Activated CD4-positive, CD25-positive, alpha-beta regulatory T cell treated with anti-CD3 and anti-CD28 coated beads, Interleukin-2, amount 50 U/mL, for 24 hours (primary cell): ENCODE results near the gene SMOC2.

Experiments
- ATAC-seq, 2 donors: fragments of 150-1000 bp; cut with Tn5 transposase; one replicate each; pipeline ENCODE4 v1.10.0; 2021; ENCODE audit warnings: mild to moderate bottlenecking in 1 of 2, moderate library complexity in 1 of 2

Gene SMOC2

DNA sequence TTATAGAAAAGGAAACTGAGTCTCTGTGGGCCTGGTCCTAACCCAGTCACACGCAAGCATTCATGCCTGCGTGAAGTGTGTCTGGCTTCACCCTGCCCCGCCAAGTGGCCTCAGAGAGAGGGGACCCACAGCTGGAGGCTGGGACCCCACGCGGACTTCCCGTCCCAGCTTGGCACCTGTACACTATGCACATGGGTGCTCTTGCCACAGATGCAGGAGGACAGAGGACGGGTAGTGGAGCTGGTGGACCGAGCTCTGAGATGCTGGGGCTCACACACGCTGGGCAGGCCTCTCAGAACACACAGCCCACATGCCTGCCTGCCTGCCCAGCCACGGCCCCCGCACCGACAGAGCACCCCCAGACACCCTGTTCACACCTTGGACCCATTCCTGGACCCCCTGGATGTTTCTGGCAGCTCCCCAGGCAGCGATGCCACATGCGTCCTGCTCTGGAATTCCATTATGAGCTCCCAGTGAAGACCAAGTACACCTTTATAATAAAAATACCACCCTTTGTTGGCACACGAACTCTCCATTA lies 24.9 kb upstream of the SMOC2 start:
- peak in 1 of 2 donors; percentile 15 for ATAC-seq

DNA sequence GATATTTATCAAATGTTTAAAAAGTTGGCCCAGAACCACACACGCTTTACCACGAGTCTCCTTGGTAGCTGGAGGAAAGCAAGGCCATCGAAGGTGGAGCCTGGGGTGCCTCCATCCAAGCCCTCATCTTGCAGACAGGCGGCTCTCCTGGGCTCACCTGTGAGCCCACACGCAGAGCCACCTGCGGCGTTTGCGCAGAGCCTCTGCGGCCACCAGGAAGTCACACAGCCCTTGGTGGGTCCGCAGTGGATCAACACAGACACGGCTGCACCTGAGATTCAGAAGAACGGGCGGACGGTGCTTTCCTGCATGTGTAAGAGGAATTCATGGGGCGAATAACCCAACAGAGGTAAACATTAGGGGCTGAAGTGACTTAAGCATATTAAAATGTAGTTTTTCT lies 24.5 kb upstream of the SMOC2 start:
- no peak for ATAC-seq

DNA sequence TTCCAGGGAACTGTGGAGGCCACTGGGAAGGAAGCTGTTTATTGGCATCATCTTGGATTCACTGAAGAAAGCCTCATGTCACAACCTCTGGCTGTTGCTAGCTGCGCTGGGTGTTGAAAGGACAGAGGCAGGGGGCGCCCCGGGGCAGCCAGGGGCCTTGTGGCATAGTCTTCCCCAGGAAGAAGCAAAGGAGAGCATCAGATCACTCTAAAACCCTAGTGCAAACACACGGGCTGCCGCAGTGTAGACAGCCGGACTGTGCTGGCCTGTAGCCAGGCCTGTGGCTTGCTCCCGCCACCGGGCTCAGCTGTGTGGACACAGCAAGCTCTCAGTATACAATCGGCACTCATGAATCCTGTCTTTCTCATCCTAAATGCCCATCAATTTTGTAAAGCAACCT lies 23.8 kb upstream of the SMOC2 start:
- no peak for ATAC-seq

DNA sequence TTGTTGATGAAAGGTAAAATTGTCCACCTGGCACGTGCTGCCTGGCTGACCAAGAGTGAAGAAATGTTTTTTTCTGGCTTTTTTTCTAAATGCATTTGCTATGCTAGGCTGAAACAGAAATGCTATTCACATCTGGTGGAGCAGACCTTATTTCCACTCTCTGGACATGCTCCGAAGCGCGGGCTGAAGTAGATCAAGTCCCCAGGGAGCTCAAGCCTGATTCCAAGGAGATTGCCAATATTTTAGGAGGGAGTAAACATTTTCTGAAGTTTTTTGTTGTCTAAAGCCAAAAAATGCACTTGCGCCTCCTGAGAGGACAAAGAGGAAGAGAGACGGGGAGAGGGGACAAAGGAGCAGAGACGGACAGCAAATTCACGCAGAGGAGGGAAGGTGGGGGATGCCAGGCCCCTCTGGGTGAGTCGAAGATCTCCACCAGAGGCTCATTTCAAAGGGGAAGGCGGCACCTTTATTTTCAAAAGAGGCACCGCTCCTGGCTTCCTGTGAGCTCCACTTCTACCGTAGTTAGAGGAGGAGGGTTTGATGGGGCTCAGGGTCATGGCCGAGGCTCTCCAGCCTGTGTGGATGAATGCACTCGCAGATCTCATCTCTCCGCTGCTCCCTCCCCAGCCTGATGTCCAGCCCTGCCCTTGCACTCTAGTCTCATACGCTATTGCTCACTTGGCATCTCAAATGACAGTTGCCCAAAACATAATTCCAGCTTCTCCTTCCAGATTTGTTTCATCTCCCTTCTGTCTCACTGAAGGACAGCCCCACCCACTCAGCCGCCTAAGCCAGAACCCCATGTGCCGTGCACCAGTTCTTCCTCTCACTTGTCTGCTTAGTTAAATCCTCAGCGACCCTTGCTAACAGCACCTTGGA lies 23.1 kb upstream of the SMOC2 start:
- no peak for ATAC-seq

DNA sequence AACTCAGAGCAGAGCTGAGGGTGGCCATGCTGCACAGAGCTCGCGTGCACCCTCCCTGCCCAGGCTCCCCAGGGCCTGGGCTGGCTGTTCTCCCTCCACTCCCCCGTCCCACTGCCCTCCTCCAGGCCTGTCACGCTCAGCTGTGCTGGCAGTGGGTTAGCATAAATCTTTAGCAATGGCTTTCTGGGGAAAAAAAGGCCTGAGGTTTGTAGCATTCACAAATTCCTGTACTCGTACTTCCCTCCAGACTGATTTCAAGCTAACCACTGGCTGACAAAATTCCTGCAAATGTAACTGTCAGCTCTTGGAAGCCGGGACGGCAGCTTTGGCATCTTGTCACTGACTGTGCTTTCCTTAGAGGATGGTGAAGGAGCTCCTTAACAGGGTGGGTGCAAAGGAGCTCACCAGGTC lies 22.3 kb upstream of the SMOC2 start:
- no peak for ATAC-seq

DNA sequence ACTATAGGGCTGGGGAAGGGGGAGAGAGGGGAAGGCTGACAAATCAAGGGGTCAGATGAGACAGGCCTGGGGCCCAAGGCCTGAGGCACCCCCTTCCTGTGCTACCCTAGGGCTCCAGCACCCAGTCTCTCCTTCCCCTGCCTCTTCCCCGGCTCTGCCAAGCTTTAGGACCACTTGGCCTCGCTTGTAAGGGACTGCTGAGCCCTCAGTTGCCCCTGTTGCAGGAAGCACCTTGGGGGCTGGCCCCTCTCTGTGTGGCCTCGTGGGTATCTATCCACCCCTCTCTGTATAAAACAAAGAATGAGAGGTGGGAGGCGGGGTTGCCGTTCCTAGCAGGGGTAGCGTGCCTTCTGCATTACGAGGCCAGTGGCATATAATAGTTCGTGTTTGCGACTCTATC lies 21.4 kb upstream of the SMOC2 start:
- ATAC-seq = no peak

DNA sequence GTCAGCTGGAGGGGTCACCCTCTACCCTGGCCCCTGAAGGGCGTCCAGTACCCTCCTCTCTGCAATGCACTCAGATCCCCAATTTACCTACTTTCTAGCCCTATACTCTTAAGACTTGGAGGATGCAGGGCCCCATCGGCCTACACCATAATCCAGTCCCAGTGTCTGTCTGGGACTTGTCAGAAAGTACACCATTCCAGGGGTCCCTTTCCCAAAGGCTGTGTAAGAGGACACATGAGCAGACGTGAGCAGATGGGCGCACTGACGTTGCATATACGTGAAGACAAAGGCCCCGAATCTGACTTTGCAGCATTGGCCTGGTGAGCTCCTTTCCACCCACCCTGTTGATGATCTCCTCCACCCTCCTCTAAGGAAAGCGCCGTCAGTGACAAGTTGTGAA lies 20.9 kb upstream of the SMOC2 start:
- ATAC-seq = no peak

DNA sequence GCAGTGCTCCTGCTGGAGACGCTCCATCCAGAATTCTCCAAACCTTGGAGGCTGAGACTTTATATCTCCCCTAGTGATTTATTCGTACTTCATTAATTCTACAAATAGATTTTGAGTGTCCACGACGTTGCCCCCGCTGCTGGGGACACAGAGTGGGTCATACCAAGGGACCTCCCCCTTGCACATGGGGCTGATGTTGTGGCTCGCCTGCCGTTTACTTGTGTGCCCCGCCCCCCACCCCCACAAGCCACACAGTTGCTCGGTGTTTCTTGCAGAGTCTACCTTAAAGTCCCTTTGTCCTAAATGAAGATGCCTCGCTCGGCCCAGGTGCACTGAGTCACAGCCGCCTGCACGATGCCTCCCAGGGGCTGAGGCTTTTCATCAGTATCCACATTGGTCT lies 20.3 kb upstream of the SMOC2 start:
- no peak for ATAC-seq

DNA sequence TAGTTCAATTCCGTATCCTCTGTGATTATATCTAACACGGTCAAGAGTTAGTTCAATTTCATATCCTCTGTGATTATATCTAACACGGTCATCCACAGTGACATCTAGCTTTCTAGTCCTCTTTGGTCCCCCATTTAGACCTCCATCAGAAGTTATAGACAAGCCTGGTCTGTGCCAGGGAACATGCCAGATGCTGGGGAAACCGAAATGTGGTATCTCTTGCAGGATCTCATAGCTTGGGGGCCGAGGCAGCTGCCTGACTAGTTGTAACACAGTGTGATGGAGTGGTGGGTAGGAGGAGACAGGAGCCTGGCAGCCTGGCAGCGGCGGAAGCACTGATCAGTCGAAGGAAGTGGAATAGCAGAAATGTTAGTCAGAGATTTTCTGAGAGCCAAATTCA lies 13.8 kb upstream of the SMOC2 start:
- no peak for ATAC-seq

DNA sequence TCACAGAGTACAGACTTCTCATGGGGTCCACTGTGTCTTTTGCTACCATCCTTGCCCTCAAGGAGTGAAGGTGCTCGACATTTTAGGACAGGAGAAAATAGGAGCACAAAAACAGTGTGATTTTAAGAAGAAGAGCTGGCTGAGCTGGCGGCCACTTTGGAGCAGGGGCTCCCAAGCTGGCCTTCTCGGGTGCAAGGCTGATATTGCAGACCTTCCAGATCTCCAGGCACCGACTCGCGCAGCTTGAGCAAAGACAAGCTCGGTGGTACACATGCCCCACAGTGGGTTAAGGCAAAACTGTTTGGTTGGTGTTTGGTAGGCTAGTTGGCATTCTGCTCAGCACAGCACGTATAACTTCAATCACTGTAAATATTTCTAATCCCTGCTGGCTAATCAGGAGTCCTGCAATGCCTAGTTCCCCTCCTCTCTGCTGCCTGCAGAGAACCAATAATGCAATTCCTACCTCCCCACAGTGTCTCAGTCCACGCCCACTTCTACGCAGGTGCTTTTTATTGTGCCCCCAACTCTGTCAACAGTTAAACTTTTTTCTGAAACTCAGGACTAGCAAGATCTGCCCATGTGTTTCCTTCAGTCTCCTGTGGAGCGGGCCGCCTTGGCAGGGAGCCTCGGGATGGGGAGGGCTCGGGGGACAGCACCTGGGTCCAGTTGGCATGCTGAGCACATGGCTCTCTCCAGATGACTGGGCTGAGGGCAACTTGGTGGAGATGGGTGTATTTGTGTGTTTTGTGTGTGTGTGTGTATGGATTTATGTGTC lies 12.7 kb upstream of the SMOC2 start:
- ATAC-seq = no peak

DNA sequence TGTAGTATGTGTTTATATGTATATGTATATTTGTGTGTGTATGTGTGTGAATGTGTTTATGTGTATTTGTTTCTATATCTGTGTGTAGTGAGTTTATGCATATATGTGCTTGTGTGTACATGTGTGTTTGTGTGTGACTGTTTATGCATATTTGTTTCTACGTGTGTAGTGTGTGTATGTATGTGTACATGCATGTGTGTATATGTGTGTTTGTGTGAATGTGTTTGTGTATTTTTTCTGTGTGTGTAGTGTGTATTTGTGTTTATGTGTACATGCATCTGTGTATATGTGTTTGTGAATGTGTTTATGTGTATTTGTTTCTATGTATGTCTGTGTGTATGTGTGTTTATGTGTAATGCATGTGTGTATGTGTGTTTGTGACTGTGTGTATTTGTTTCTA lies 12.1 kb upstream of the SMOC2 start:
- ATAC-seq = no peak

DNA sequence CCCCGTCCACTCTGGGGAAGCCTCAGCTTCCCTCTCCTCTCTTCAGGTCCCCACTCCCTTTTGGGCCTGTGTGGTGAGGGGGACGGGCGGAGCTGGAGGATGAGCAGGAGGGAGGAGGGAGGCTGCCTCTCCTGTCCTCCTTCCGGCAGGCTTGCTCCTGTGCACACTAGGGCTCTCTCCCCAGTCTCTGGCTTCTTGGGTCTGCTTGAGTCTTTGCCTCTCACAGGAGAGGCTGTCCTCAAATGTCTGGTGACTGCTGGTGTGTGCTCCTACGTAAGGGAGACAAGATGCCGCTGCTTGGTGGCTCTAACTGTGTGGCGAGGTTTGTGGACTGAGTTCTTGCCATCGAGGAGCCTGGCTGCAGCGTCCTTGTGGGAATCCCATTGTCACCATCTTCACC lies 8.8 kb upstream of the SMOC2 start:
- ATAC-seq = no peak

DNA sequence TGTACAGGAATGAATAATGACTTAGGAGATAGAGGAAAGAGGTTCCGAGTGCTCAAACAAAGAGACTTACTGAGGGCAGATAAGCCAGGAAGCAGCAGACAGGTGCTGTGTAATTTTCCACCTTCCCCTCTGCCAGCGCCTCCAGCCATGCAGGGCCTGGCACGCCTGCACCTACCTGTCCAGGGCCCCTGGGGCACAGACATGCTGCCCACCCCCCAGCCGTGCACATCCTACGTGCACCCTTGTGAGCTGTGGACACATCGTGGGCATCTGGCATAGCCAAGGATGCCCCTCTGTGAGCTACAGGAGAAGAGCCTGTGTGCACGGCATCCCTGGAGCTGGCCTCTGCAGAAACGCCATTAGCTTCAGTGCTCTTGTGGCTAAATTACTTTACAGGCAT lies 7.1 kb upstream of the SMOC2 start:
- ATAC-seq = no peak

DNA sequence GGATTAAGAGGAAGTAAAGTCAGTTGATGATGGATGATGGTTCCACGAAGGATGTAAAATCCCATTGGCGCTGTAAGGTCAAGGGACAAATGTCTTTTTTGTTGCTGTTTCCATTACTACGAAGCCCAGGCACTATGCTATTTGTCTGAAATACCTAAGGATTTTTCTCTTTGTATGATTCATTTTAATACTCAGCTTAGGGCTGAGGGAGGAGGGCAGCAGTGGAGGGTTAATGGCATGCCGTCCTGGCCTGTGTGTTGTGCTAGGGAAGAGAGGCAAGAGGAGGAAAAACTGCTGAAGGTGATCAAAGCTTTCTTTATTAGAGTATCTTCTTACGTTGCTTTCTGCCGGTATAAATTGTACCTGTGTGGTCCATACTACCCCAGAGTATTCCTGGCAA lies 6.5 kb upstream of the SMOC2 start:
- no peak for ATAC-seq

DNA sequence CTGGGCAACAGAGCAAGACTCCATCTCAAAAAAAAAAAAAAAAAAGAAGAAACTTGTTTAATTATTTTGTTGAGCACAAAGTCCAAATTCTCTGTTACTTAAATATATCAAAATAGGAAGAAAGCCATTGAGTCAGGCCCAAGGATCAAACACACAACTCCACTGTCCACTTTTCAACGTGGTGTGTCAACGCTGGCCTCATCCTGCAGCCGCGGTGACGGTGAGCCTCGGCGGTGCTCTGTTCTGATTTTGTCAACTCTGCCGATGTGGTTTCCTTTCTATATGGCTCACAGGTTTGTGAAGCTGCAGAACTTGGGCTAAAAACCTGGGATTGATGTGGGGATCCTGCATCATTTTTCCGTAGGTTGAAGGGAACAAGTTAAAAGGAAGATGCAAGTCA lies 3.2 kb upstream of the SMOC2 start:
- ATAC-seq = no peak

DNA sequence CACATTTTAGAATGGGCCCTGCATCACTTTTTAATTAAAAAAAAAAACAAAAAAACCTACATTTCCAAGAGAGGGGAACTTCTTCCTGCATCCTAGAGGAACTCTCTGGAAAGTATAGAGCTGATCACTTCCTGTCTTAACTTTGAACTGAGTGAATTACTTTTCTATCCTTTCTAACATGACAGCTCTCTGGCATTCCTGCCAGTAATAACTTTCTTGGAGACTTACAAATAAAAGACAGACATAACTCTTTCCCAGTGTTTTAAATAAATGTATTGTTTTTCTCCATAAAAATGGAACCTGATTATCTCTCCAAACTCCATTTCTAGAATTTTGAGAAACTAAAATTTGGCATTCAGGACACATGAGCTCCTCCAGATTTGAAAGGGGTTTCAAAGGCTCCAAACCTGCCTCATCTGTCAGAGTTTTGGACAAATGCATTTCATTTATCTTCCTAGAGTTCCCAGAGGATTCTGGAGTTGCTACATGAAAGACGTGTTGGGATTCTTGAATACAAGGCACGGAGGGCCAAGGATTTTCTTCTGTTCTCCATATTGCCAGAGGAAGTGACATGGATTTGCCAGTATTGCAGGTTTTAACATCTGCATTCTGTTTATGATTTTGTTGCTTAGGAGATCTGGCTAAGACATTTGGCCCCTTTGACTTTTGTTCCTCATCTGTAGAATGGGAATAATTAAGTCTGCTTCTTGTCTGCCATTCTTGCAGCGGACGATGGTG lies 2.0 kb upstream of the SMOC2 start:
- no peak for ATAC-seq

DNA sequence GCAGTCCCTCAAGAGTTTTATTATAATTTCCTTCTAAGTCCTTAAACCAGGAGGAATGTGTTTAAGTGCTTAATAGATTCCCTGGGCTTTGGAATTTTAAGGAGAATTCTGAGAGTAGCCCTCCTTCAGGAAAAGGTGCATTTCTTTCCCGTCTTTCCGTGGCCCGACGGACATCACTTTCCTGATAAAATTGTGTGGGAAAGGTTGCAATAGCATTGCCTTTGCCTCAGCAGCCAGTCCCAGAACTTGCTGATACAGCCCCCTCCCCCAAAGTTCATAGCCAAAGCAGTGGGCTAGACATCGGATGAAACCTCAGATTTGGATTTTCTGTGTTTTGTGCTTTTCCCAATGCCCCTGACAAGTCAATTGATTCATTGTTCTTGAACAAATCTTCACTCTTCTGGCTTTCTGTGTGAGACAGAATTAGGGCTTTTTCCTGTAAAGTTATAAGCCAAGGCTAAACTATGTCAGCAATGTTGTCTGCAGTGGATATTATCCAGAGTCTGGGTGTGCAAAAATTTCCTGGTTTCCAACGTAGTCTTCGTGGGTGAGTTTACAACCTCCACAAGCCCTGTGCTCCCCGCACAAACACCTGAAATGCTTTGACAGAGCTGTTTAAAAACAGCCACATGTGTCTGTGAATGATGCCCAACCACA lies 1.1 kb upstream of the SMOC2 start:
- ATAC-seq = no peak

DNA sequence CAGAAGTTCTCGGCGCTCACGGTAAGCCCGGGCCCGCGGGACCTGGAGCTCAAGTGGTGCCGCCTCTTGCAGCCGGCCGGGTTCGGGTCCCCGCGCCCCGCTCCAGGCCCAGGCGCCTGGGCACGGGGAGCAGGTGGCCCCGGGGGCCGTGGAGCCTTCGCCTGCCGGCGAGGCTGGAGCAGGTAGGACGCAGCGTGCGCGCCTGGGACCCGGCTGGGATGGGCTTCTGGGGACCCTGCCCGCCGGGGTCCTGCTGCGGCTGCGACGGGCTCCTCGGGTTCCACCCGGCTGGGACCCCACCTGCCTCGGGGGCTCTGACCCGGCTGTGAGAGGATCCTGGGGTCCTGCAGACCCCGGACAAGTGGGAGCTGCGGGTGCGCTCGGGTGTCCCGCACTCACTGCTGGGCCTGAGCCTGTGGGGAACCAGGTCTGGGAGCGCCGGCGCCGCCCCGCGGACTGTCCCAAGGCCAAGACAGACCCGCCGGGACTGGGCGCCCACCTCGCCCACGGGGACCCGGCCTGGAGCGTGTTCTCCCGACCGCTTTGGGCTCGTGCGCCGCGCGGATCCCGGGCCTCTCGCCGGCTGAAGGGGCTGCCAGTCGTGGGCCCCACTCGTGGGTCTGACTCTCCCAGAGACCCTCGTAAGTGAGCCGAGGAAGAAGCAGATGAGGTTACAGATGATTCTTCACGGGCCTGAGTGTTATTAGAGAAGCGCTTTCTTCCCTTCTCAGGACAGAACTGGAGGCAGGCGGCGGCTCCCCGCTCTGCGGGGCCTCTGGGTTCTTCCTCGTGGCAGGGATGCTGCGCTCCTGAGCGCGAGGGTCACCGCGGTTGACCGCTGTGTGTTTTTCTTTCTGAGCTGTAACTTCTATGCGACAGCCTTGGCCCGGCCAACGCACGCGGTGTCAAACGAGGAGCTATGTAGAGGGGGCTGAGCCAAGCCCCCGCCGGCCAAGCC lies 729 bp downstream of the SMOC2 start:
- no peak for ATAC-seq

DNA sequence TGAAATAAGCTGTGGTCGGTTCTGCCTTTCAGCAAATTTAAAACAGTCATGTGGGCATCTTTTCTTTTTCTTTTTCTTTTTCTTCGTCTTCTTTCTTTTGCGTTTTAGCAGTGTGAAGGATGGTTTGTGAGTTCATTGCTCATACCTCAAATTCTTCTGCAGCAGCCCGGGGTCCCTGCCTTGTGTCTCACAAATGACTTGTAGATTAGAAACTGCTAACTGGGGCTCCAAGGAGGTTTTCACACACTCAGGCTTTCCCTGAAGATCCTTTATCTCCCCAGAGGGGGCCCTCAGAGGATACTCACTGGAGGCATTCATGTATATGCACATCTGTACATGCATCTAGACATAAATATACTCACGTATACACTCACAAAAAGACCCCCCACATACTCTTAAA lies 1.7 kb downstream of the SMOC2 start:
- ATAC-seq = no peak

DNA sequence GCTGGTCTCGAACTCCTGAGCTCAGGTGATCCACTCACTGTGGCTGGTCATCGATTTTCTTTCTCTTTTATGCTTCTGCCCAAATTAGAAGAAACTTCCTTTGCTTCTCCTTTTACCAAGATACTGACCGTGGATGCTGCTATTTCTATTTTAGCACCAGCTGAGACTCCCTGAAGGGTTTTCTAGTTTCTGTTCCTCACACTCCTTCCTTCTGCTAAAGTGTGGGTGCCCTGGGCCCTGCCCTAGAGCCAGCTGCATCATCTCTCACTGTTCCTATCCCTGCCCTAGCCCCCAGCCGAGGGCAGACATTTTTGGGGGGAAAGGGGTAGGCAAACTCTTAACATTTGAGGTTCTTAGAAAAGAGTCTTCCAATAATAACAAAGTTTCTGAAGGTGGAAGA lies 6.3 kb downstream of the SMOC2 start:
- ATAC-seq = no peak

DNA sequence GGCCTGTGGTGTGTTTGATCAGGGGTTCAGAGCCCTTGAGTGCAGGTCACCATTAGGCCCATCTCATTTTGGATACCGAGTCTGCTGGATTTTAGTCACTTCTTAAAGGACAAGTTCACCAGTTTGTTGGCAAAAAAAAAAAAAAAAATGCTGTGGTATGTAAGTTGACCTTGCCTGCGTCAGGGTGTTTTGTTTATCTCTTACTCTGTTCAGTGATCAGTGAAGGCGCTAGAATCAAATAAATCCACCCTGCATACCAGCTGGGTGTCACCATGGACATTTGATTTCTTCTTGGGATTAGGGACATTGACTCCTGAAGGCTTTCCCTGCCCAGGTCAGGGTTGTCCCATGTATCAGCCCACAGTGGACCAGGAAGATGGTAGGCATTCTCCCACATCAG lies 6.7 kb downstream of the SMOC2 start:
- no peak for ATAC-seq
